ENCODE data around the gene PRDX6.
"Not testable (repeated sequence)": the region's sequence is repeated elsewhere in the genome, so short reads cannot be mapped to it uniquely, and the experiment has no call there.

PRDX6 gene

GRCh38 chr1:173459885-173460284, 17.2 kb upstream of the PRDX6 start:
- H3K27me3 ChIP-seq (replicated peaks; ENCODE audit: control insufficient read depth, insufficient read depth, low read length) = no peaks in the 10 kb centered on the region
- H3K36me3 ChIP-seq (ENCODE audit: control insufficient read depth, insufficient read depth, low read length) = peaks cover 5% of the 10 kb centered on the region
- no peak for TF ChIP-seq CTCF (IDR thresholded peaks at IDR 0.05; ENCODE audit: insufficient read depth, low read length, poor library complexity, severe bottlenecking)
- no peak for DNase-seq (ENCODE audit: extremely low read depth, insufficient read length)
- no peak overlapping the region for H3K4me3 ChIP-seq (replicated peaks; ENCODE audit: low read depth, low read length)

GRCh38 chr1:173462666-173463065, 14.5 kb upstream of the PRDX6 start:
- not testable (repeated sequence) for DNase-seq (ENCODE audit: extremely low read depth, insufficient read length); H3K36me3 ChIP-seq (ENCODE audit: control insufficient read depth, insufficient read depth, low read length); H3K27me3 ChIP-seq (replicated peaks; ENCODE audit: control insufficient read depth, insufficient read depth, low read length)

GRCh38 chr1:173464185-173464584, 12.9 kb upstream of the PRDX6 start:
- not testable (repeated sequence) for H3K4me3 ChIP-seq (replicated peaks; ENCODE audit: low read depth, low read length); DNase-seq (ENCODE audit: extremely low read depth, insufficient read length); H3K36me3 ChIP-seq (ENCODE audit: control insufficient read depth, insufficient read depth, low read length); H3K27me3 ChIP-seq (replicated peaks; ENCODE audit: control insufficient read depth, insufficient read depth, low read length)

More at GRCh38 chr1:173462666-173463065, 14.5 kb upstream of the PRDX6 start:
- not testable (repeated sequence) for H3K4me3 ChIP-seq (replicated peaks; ENCODE audit: low read depth, low read length)

- H3K36me3 ChIP-seq (ENCODE audit: control insufficient read depth, insufficient read depth, low read length) = no peaks in the 10 kb centered on the region
- TF ChIP-seq CTCF (IDR thresholded peaks at IDR 0.05; ENCODE audit: insufficient read depth, low read length, poor library complexity, severe bottlenecking) = no peak
- H3K27me3 ChIP-seq (replicated peaks; ENCODE audit: control insufficient read depth, insufficient read depth, low read length) = no peaks in the 10 kb centered on the region
- H3K4me3 ChIP-seq (replicated peaks; ENCODE audit: low read depth, low read length) = no peak overlapping the region
- no peak for DNase-seq (ENCODE audit: extremely low read depth, insufficient read length)
Measured at GRCh38 chr1:173467426-173467825, 9.7 kb upstream of the PRDX6 start.

- TF ChIP-seq CTCF (IDR thresholded peaks at IDR 0.05; ENCODE audit: insufficient read depth, low read length, poor library complexity, severe bottlenecking) = no peak
- no peak for DNase-seq (ENCODE audit: extremely low read depth, insufficient read length)
- Histone ChIP-seq H3K4me3 (replicated peaks; ENCODE audit: low read depth, low read length) (no peak overlapping the region), H3K36me3 (ENCODE audit: control insufficient read depth, insufficient read depth, low read length) (no peaks in the 10 kb centered on the region), H3K27me3 (replicated peaks; ENCODE audit: control insufficient read depth, insufficient read depth, low read length) (no peaks in the 10 kb centered on the region)
Measured at GRCh38 chr1:173469656-173470055, 7.5 kb upstream of the PRDX6 start.

- Histone ChIP-seq H3K4me3 (replicated peaks; ENCODE audit: low read depth, low read length) (no peak overlapping the region), H3K36me3 (ENCODE audit: control insufficient read depth, insufficient read depth, low read length) (no peaks in the 10 kb centered on the region), H3K27me3 (replicated peaks; ENCODE audit: control insufficient read depth, insufficient read depth, low read length) (no peaks in the 10 kb centered on the region)
- TF ChIP-seq CTCF (IDR thresholded peaks at IDR 0.05; ENCODE audit: insufficient read depth, low read length, poor library complexity, severe bottlenecking) = no peak
- DNase-seq (ENCODE audit: extremely low read depth, insufficient read length) = no peak
Measured at GRCh38 chr1:173470608-173471007, 6.5 kb upstream of the PRDX6 start.

- no peak for TF ChIP-seq CTCF (IDR thresholded peaks at IDR 0.05; ENCODE audit: insufficient read depth, low read length, poor library complexity, severe bottlenecking)
- Histone ChIP-seq H3K36me3 (ENCODE audit: control insufficient read depth, insufficient read depth, low read length) (no peaks in the 10 kb centered on the region), H3K27me3 (replicated peaks; ENCODE audit: control insufficient read depth, insufficient read depth, low read length) (no peaks in the 10 kb centered on the region), H3K4me3 (replicated peaks; ENCODE audit: low read depth, low read length) (no peak overlapping the region)
- DNase-seq (ENCODE audit: extremely low read depth, insufficient read length) = no peak
Measured at GRCh38 chr1:173473599-173474011, 3.5 kb upstream of the PRDX6 start.
